Activated B cell treated with CpG ODN at 0.5 μM for 24 hours (primary cell): Measurements from ENCODE around the gene NELFA. TPM values are rescaled to one million over a fixed set of nuclear protein-coding genes. Genes with fewer than 3 reads are reported as not detected.

Experiments
- ATAC-seq: fragments of 200-7000 bp; cut with Tn5 transposase; one replicate; pipeline ENCODE4 v1.10.0; 2021; ENCODE audit warnings: low read depth, mild to moderate bottlenecking, moderate library complexity
- CTCF ChIA-PET: fragments of 350-600 bp; sonication (Branson Sonifier 250); formaldehyde crosslinking; loops from one replicate; lab custom pipeline; 2021; ENCODE audit warnings: antibody characterized with exemption; lab: Charles Lee
- POLR2A ChIA-PET: fragments of 350-600 bp; sonication (Branson Sonifier 250); formaldehyde crosslinking; loops from one replicate; lab custom pipeline; 2021; ENCODE audit warnings: antibody characterized with exemption; lab: Charles Lee
- DNase-seq: peaks from one replicate; pipeline ENCODE4 v3.0.0; 2022
- H3K27ac Mint-ChIP-seq: one replicate; pipeline ENCODE4 v1.8.0; 2020; ENCODE audit warnings: mixed read lengths
- H3K27me3 Mint-ChIP-seq: one replicate; pipeline ENCODE4 v1.8.0; 2021; ENCODE audit warnings: mixed read lengths
- H3K36me3 Mint-ChIP-seq: one replicate; pipeline ENCODE4 v1.8.0; 2021; ENCODE audit warnings: low read depth, mixed read lengths
- H3K4me1 Mint-ChIP-seq: one replicate; pipeline ENCODE4 v1.8.0; 2021; ENCODE audit warnings: mixed read lengths
- H3K4me3 Mint-ChIP-seq: one replicate; pipeline ENCODE4 v1.8.0; 2020; ENCODE audit warnings: mild to moderate bottlenecking, mixed read lengths
- H3K9me3 Mint-ChIP-seq: one replicate; pipeline ENCODE4 v1.8.0; 2020; ENCODE audit warnings: mixed read lengths
- intact Hi-C: fragments of 100-400 bp; cut with micrococcal nuclease; formaldehyde crosslinking; loops from one replicate; pipeline ENCODE4 v1.15.1; 2024
- total RNA-seq: library from RNA; stranded (reverse); gene quantifications from 2 replicates; pipeline ENCODE4 v1.2.3, GENCODE V29; 2022
- TF ChIP-seq, protein P1 (sequence below): fragments of 200-600 bp; IDR thresholded peaks from one replicate; pipeline ENCODE4 v1.8.0; 2022; ENCODE audit warnings: antibody characterized with exemption, mild to moderate bottlenecking

Gene NELFA
- total RNA-seq, 1 donor from 2014 or later, result 49.9 TPM

- Mint-ChIP-seq H3K27ac (no peak overlapping the region), H3K27me3 (no peaks in the 10 kb centered on the region), H3K9me3 (no peaks in the 10 kb centered on the region), H3K36me3 (peaks cover 79% of the 10 kb centered on the region), H3K4me1 (no peaks in the 10 kb centered on the region), H3K4me3 (no peak overlapping the region)
- intact Hi-C loops, result no loop called here
- ATAC-seq (no peak), DNase-seq (no peak)
- CTCF ChIA-PET, result no interaction called here
- POLR2A ChIA-PET, result no interaction called here
- TF ChIP-seq, protein P1, sequence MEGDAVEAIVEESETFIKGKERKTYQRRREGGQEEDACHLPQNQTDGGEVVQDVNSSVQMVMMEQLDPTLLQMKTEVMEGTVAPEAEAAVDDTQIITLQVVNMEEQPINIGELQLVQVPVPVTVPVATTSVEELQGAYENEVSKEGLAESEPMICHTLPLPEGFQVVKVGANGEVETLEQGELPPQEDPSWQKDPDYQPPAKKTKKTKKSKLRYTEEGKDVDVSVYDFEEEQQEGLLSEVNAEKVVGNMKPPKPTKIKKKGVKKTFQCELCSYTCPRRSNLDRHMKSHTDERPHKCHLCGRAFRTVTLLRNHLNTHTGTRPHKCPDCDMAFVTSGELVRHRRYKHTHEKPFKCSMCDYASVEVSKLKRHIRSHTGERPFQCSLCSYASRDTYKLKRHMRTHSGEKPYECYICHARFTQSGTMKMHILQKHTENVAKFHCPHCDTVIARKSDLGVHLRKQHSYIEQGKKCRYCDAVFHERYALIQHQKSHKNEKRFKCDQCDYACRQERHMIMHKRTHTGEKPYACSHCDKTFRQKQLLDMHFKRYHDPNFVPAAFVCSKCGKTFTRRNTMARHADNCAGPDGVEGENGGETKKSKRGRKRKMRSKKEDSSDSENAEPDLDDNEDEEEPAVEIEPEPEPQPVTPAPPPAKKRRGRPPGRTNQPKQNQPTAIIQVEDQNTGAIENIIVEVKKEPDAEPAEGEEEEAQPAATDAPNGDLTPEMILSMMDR, result no peak
These were observed 22.1 kb downstream of the NELFA start for GRCh38 chr4:1986578-1987210.

- POLR2A ChIA-PET, result no interaction called here
- no peak for ATAC-seq
- intact Hi-C loops, result no loop called here
- no peak for DNase-seq
- H3K27me3 Mint-ChIP-seq, result no peaks in the 10 kb centered on the region
- CTCF ChIA-PET, result no interaction called here
- H3K4me1 Mint-ChIP-seq, result no peaks in the 10 kb centered on the region
- no peak overlapping the region for H3K27ac Mint-ChIP-seq
- H3K9me3 Mint-ChIP-seq, result no peaks in the 10 kb centered on the region
- H3K36me3 Mint-ChIP-seq, result peaks cover 81% of the 10 kb centered on the region
- H3K4me3 Mint-ChIP-seq, result no peak overlapping the region
- TF ChIP-seq, protein P1, result no peak
These were observed 22.8 kb downstream of the NELFA start for GRCh38 chr4:1985780-1986577.

DNA sequence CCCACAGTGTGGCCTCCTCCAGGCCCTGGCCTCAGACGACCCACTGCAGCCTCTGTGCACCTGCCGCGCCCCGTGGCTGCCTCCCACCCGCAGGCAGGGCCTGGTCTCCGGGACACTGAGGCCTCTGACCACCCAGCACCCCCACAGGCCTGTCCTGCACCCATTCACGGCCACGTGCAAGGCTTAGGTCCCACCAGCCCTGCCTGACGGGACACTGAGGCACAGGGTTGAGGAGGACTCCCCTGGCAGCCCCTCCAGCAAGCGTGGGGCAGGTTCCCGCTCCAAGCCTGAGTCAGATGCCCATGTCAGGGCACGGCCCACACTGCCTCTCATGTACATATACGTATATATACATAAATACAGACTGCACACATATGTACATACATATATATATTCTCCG is 23.5 kb downstream of the NELFA start:
- intact Hi-C loops, result no loop called here
- TF ChIP-seq, protein P1, result no peak
- peaks cover 81% of the 10 kb centered on the region for H3K36me3 Mint-ChIP-seq
- no peaks in the 10 kb centered on the region for H3K4me1 Mint-ChIP-seq
- ChIA-PET CTCF (no interaction called here), POLR2A (no interaction called here)
- H3K27me3 Mint-ChIP-seq, result no peaks in the 10 kb centered on the region
- ATAC-seq (no peak), DNase-seq (no peak)
- no peaks in the 10 kb centered on the region for H3K9me3 Mint-ChIP-seq
- H3K27ac Mint-ChIP-seq, result no peak overlapping the region
- H3K4me3 Mint-ChIP-seq, result no peak overlapping the region

DNA sequence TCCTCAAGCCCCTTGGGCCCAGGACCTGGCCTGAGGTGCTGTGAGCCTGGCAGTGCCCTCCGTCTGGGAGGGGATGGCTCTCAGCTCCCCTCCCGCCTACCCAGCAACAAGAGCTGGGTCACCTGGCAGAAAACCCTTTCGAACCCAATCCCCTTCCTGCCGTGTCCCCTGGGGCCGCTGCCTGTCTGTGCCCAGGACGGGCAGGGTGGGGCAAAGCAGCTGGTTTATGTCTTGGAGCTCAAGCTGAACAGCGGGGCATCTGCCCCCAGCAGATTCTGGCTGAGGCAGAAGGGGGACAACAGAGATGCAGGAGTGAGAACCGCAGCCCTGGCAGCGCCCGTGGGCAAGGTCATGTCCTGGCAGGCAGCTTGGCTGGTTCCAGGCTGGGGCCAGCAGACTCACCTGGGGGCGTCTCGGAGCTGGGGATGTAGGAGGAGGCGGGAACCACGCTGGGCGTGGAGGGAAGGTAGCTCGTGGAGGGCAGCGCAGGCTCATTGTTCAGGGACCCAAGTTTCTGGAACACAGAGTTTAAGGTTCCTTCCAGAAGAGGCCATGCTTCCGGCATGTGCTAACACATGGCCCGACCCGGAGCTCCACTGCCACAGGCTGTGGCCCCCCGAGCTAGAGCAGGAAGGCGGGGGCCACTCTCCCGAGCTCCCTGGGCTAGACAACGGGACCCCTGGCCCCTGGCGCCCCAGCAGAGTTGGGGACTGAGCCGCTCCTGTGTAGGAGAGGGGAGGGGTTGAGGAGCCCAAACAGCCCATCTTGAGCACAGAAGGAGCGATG is 24.2 kb downstream of the NELFA start:
- no peaks in the 10 kb centered on the region for H3K9me3 Mint-ChIP-seq
- no peak overlapping the region for H3K27ac Mint-ChIP-seq
- POLR2A ChIA-PET, result no interaction called here
- intact Hi-C loops, result no loop called here
- CTCF ChIA-PET, result no interaction called here
- DNase-seq, result no peak
- TF ChIP-seq, protein P1, result no peak
- peaks cover 80% of the 10 kb centered on the region for H3K36me3 Mint-ChIP-seq
- H3K4me1 Mint-ChIP-seq, result no peaks in the 10 kb centered on the region
- ATAC-seq, result no peak
- no peaks in the 10 kb centered on the region for H3K27me3 Mint-ChIP-seq
- H3K4me3 Mint-ChIP-seq, result no peak overlapping the region
